GM19372 (cell line): ENCODE measurements around the gene GYS1.

Experiments
- ATAC-seq: cut with Tn5 transposase; IDR thresholded peaks from one replicate; pipeline ENCODE4 v1.9.1; 2021; ENCODE audit warnings: mild to moderate bottlenecking, low read depth, moderate library complexity; ENCODE audit not compliant: unreplicated experiment

GYS1 gene

DNA sequence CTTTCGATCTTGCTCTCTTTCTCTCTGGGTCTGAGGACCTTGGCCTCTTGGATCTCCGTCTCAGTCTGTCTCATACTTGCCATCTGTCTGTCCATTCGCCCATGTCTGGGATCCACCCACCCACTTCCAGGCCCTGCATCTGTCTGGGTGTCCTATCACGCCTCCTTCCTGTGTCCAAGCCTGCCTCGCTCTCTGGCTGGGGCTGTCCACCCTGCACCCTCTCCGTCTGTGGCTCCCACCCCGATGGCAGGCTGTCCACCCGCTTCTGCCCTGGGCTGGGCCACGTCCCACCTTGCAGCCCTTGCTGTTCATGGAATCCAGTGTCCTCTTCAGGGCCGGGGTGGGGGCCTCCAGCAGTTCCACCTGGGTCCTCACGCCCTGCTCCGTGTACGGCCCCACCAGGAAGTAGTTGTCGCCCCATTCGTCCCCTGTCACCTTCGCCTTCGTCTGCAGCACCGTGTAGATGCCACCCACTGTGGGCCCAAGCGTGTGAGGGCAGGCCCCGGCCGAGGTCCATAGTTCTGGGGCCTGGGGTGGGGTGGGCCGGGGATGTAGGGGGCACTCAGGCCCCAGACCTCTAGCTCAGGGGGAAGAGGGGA is 2.0 kb downstream of the GYS1 start:
- ATAC-seq, result no peak

DNA sequence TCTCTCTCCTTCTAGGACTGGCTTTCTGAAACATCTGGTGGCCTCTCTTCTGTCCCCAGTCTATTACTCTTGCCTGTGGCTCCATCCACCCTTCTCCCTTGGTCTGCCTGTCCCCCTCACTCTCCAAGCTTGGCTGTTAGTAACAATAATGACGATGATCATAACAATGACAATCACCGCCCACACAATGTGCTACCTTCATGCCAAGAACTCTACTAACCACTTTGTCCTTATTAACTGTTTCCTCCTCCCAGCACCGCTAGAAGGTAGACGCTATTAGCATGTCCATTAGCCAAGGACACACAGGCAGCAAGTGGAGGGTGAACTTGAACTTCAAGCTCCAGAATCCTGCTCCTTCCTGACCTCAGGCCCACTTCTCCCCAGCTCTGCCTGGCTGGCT is 2.7 kb downstream of the GYS1 start:
- ATAC-seq, result no peak

DNA sequence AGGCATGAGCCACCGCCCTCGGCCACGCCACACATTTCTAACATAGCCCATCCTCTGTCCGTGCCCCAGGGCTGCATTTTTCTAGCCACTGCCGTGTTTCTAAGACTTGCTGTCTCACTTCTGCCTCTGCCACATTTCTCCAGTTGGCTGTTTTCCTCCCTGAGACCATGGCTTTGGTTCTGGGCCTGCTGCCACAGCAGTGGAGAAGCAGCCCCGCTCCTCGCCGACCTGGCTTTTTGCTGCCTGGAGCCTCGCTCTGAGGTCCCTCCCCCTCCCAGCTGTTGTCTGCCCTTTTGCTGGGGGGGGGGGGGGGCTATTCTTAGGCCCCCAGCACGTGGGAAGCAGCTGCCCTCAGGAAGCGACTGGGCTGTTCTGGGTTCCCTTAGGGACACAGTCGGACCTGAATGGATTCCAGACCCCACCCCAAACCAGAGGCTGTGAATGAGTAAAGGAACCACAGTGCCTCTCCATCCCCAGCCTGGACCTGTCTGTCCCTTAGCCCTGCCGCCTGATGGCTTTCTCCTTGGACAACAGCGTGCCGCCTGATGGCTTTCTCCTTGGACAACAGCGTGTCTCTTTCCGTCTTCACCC is 3.3 kb downstream of the GYS1 start:
- ATAC-seq, result no peak

DNA sequence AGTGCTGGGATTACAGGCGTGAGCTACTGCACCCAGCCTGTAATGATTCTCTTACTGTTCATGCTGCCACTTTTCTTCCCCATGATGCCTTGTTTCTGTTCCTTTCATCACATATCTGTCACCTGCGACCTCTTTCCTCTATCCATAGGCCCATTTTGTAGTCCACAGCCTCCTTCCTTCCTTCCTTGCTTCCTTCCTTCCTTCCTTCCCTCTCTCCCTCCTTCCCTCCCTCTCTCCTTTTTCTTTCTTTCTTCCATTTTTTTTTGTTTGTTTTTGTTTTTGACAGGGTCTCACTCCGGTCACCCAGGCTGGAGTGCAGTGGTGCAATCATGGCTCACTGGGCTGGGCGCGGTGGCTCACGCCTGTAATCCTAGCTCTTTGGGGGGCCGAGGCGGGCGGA is 4.2 kb downstream of the GYS1 start:
- no peak for ATAC-seq

DNA sequence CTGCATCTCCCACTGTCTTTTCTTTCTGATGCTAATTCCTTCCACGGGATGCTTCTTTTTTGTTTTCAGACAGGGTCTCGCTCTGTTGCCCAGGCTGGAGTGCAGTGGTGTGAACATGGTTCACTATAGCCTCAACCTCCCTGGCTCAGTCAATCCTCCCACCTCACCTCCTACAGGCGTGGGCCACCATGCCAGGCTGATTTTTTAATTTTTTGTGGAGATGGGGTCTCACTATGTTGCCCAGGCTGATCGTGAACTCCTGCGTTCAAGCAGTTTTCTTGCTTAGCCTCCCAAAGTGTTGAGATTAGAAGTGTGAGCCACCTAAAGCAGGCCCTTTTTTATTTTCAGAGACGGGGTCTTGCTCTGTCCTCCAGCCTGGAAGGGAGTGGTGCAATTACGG is 4.8 kb downstream of the GYS1 start:
- no peak for ATAC-seq

DNA sequence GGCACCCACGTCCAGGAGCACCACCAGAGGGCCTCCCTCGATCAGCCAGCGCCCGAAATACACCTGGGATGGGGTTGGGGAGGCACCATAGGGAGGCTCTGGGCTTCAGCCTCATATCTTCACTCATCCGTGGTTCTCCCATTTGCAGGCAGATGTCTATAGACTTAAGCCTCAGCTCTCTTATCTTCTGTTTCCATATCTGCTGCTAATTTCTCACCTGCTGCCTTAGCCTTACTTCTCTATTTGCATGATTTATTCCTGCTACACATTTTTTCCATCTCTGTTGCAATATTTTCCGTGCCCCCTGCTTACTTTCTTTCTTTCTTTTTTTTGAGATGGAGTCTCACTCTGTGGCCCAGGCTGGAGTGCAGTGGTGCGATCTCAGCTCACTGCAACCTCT is 5.8 kb downstream of the GYS1 start:
- no peak for ATAC-seq

DNA sequence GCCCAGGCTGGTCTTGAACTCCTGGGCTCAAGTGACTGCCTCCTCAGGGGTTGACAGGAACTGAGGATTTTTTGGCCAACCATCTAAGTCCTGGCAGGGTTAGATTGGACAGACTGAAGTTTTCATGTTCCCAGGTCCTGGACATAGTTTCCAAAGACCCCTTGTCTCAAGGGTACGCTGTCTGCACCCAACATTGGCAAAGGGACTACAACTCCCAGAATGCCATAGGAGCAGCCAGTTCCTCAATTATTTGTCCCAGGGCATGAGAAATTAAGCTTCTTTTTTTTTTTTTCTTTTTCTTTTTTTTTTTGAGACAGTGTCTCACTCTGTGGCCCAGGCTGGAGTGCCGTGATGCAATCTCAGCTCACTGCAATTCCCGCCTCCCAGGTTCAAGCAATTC is 6.9 kb downstream of the GYS1 start:
- ATAC-seq, result no peak

DNA sequence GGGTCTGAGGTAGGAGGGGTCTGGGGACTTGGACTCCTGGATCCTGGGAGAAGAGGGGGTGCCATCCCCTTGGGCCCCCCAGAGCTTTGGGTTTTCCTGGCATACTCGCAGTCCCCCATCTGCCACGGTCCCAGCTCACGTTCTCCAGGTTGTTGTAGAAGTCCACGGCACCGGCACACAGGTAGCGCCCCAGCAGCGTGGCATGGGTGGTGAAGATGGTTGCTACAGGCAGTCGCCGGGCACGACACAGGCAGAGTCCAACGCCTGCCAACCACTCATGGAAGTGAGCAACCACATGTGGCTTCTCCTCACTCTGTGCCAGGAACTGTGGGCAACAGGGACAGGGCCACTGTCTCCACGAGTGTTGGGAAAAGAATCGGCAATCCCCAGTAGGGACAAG is 7.4 kb downstream of the GYS1 start:
- no peak for ATAC-seq

DNA sequence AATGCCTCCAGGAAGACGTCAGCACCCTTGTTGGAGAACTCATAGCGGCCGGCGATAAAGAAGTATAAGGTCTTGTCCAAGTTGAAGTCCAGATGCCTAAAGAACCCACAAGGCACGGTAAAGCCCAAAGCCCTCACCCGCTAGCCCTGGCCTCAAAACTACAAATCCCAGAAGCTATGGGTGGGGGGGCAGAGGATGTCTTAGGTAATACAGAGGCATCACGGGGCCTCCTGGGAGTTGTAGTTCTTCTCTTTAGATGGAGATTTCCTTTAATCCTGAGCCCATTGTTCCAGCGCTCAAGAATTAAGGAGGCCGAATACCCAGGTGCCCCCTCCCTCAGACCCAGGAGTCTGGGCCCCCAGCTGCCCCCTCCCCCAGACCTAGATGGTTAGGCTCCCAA is 10.8 kb downstream of the GYS1 start:
- ATAC-seq, result no peak

DNA sequence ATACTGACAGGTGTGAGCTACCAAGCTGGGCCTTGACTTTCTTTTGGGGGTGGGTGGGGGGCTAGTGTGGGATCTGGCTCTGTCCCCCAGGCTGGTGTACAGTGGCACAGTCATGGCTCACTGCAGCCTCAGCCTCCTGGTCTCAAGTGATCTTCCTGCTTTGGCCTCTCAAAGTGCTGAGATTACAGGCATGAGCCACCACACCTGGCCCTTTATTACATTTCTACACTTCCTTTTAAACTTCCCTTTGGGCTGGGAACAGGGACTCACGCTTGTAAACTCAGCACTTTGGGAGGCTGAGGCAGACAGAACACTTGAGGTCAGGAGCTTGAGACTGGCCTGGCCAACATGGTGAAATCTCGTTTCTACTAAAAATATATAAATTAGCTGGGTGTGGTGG is 16.0 kb downstream of the GYS1 start:
- ATAC-seq, result no peak

DNA sequence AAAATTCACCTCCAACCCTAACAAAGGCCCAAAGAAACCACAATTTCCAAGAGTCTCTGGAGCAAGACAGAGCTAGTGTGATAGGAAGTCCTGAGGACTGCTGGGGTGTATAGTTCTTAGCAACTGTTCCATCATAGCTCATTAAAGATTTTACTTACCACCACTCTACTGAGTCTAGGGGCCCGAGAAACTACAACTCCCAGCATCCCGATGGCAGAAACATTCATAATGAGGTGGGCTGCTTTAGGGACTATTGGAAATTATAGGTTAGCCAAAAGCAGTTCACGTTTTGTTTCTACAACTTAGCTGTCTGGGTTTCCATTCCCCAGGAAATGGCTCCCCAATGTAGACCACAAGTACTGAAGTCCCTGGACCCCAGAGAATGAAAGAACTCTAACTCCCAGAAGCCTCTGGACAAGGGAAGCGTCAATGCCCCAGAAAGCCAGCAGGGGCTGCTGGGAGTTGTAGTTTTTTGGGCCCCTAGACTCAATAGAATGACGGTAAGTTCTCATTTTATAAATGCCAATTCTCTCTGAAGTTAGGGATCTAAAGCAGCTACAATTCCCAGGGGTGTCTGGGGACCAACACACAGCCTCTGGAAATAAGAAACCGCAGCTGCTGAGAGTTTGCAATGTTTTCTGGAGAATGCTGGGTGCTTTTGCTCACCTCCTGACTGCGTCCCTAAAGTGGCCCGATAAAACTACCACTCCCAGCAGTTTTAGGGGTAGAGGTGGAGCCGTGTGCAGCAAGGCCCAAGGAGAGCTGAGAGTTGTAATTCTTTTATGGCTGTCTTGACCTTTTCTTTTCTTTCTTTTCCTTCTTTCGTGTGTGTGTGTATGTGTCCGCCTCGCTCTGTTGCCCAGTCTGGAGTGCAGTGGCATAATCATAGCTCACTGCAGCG is 16.9 kb downstream of the GYS1 start:
- no peak for ATAC-seq

DNA sequence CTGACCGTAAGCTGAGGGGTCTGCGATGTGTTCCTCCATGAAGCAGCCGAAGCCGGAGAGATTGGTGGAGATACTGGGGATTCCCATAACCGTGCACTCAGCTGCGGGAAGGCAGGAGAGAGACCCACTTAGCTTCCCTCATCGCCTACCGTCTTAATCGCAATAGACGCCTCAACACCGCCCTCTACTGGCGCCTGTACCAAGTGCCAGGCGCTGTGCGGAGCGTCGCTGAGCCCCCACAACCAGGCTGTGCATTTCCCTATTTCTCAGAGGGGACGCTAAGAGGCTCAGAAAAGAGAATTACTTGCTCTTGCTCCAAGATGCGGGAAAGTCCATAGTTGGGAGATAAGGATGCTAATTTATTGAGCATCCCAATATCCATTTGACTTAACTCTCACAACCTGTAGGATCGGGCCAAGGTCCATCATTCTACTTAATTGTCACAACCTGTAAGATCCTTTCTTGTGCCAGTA is 22.1 kb downstream of the GYS1 start:
- no peak for ATAC-seq

DNA sequence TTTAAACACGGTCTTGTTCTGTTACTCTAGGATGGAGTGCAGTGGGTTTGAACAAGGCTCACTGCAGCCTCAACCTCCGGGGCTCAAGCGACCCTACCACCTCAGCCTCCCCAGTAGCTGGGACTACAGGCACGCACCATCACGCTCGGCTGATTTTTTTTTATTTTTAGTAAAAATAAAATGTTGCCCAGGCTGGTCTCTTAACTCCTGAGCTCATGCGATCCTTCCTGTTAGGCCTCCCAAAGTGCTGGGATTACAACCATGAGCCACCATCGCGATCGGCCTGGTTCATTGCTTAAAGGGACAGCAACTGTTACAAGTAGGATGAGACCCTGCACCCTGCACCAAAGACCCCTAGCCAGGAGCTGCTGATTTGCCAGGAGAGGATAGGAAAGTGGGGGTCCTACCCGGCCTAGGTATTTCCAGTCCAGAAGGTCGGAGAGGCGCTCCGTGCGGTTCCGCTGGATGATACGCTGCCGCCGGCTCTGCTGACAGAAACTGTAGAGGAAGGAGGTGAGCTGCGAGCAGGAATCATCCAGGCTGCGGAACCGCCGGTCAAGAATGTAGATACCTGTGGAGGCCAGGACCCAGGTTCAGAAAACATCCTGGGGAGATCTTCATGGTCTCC is 22.9 kb downstream of the GYS1 start:
- no peak for ATAC-seq

DNA sequence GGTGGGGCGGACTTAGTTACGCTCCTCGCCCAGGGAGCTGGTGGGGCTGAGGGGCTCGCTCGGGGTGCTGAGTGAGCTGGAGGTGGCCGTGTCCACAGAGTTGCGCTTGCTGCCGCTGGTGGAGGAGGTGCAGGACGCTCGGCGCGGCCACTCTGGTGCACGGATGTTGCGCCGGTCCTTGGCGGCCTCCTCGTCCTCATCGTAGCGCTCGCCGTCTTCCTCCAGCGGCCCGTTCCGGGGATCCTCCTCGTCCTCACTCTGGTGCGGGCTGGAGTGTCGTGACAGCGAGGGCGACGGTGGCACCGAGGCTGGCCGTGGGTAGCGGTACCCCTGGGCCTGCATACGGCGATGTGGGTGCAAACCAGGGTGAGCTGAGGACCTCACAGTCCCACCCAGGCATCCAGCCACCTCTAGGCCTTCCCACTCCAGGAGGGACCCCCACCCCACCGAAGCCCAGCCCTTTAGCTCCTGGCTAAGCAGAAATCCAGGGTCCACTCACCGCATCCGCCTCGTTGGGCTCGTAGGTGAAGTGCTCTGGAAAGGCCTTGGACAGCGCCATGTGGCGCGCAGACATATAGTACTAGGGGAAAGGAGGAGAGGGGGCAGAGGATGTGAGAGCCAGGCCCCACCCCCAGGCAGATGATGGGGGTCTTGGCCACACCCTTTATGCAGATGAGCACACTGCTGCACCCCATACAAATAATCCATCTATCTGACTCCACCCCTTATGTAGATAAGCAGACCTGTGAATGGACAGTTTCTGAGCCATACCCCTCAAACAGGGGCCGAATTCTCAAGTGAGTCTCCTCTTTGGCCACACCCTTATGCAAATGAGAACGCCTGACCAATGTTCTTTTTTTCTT is 23.6 kb downstream of the GYS1 start:
- ATAC-seq, result no peak

DNA sequence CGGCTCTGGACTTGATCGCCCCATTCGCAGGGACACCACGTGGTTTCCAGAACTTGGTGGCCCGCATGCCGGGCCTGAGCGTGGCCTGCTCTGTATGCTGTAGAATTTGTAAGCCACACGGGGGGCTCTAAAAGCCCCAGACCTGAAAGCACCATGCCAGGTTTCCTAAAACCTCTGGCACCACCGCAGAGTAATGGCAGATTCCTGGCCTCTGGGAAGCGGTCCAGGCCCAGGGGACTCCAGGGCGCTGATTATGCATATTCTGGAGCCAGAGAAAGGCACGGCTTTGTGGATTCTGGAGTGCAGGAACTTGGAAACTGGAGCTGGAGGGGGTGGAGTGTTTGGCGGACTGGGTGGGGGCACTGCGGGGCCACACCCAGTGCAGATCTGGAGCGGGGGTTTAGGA is 24.3 kb downstream of the GYS1 start:
- no peak for ATAC-seq

DNA sequence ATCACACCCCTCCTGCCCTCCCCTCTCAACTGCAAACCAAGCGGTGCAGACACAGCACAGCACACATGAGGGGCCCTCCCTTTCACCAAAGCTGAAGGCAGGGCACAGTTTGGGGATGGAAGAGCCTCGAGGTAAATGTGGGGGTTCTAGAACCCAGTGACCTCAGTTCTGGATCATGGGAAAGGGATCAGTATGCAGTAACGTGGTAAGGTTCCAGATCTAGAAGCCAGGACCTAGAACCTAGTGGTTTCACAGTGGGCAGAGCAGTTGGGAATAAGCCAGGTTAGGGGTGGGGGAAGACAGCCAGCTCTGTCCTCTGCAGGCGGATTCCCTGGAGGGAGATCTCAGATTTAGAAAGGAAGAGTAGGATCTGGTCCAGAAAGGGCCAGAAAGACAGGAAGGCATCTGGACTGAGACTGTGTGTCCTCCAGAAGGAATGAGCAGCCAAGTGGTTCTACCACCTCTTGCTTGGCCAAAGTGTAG is 24.9 kb downstream of the GYS1 start:
- no peak for ATAC-seq

DNA sequence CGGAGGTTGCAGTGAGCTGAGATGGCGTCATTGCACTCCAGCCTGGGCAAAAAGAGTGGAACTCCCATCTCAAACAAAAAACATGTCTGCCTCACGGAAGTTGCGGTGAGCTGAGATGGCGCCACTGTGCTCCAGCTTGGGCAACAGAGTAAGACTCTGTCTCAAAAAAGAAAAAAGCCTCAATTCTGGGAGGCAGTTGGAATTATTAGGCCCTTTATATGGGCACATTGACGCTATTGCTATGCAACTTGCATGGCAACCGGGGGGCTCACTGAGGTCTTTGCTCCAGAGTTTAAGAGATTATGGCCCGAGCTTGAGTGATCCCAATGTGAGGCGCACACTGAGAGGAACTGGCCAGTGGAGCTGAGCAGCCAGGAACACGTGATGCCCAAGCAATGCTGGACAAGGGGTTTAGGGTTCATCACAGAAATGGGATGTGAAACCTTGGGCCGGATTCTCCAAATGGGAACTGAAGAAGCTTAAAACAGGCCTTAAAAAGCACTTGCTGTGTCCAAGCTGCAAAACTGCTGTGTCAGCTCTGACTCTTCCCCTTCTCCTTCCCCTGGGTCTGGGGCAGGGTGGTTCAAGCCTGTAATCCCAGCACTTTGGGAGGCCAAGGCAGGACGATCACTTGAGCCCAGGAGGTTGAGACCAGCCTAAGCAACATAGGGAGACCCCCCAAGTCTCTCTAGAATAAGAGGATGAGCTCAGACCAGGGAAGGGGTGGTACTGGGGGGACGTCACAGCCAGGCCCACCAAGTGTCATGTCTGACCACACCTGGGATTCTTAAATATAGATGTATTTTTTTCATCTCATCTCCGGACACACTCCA is 25.5 kb downstream of the GYS1 start:
- ATAC-seq, result no peak

DNA sequence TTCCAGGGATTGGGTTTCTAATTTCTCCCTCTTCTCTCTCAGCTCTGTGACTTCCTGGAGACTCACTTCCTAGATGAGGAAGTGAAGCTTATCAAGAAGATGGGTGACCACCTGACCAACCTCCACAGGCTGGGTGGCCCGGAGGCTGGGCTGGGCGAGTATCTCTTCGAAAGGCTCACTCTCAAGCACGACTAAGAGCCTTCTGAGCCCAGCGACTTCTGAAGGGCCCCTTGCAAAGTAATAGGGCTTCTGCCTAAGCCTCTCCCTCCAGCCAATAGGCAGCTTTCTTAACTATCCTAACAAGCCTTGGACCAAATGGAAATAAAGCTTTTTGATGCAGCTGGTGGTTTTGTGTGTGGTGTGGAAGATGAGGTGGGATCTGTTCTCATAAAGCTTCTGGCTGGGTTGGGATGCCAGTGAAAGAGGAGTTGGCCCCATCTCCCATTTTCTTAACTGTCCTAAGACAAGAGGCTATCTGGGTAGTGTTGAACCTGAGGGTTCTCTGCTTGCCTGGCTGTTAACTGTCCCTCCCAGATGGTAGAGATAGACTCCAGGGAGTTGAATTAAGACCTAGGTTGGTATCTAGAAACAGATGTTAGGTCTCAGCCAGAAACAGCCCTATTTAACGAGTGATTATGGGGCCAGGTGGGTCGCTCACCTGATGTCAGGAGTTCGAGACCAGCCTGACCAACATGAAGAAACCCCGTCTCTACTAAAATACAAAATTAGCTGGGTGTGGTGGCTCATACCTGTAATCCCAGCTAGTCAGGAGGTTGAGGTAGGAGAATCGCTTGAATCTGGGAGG is 26.4 kb downstream of the GYS1 start:
- ATAC-seq, result no peak
